Common myeloid progenitor, CD34-positive (primary cell): ENCODE measurements around the gene TEN1.
A peak's percentile ranks its signal among the peaks of the same experiment; 100 is the strongest.
"Not testable (repeated sequence)": the region's sequence is repeated elsewhere in the genome, so short reads cannot be mapped to it uniquely, and the experiment has no call there.

Experiments used
- CTCF ChIA-PET: fragments of 350-600 bp; sonication (Branson Sonifier 250); formaldehyde crosslinking; loops from one replicate; lab custom pipeline; 2021; ENCODE audit warnings: antibody characterized with exemption; lab: Charles Lee
- POLR2A ChIA-PET: fragments of 350-600 bp; sonication (Branson Sonifier 250); formaldehyde crosslinking; loops from one replicate; lab custom pipeline; 2021; ENCODE audit warnings: antibody characterized with exemption; lab: Charles Lee
- DNase-seq, 3 donors: peaks; one replicate each; pipeline versions ENCODE4 v3.0.0 to v3.0.0-alpha.2; 2013
- H3K27ac ChIP-seq, 2 experiments: 1 replicate in 1 of 2; 2 replicates in 1 of 2; pipeline ENCODE4 v1.7.0; 2013; ENCODE audit warnings: inconsistent platforms in 2 of 2, low read length in 2 of 2, mild to moderate bottlenecking in 2 of 2, low read depth in 1 of 2, moderate library complexity in 1 of 2; ENCODE audit not compliant: severe bottlenecking in 2 of 2, insufficient read depth in 1 of 2, poor library complexity in 1 of 2
- H3K27me3 ChIP-seq, 5 experiments: replicated peaks in 2 of 5; 1 replicate in 3 of 5; 2 replicates in 2 of 5; pipeline versions ENCODE4 v1.6.1 to v1.7.0; 2013; ENCODE audit warnings: low read length in 4 of 5, mild to moderate bottlenecking in 2 of 5, moderate library complexity in 2 of 5, inconsistent platforms in 1 of 5; ENCODE audit not compliant: insufficient read depth in 5 of 5, control insufficient read depth in 4 of 5
- H3K36me3 ChIP-seq, 4 experiments: 1 replicate in 2 of 4; 2 replicates in 2 of 4; pipeline versions ENCODE4 v1.6.1 to v1.7.0; 2013; ENCODE audit warnings: low read length in 3 of 4, control low read depth in 1 of 4, mild to moderate bottlenecking in 1 of 4; ENCODE audit not compliant: control insufficient read depth in 4 of 4, insufficient read depth in 4 of 4
- H3K4me1 ChIP-seq, 4 experiments: 1 replicate in 3 of 4; 2 replicates in 1 of 4; pipeline versions ENCODE4 v1.6.1 to v1.7.1; 2013; ENCODE audit warnings: low read length in 3 of 4, mild to moderate bottlenecking in 3 of 4, control low read depth in 1 of 4, inconsistent platforms in 1 of 4, moderate library complexity in 1 of 4; ENCODE audit not compliant: control insufficient read depth in 4 of 4, insufficient read depth in 4 of 4; ENCODE audit errors: control extremely low read depth in 1 of 4
- H3K4me3 ChIP-seq, 7 experiments: 1 replicate in 4 of 7; 2 replicates in 3 of 7; pipeline versions ENCODE4 v1.5.1 to v1.7.0; 2013; ENCODE audit warnings: mild to moderate bottlenecking in 7 of 7, low read length in 6 of 7, moderate library complexity in 6 of 7, inconsistent platforms in 2 of 7, low read depth in 2 of 7, control low read depth in 1 of 7; ENCODE audit not compliant: insufficient read depth in 4 of 7, control insufficient read depth in 1 of 7; ENCODE audit errors: extremely low read depth in 1 of 7
- H3K9me3 ChIP-seq, 5 experiments: 1 replicate in 4 of 5; 2 replicates in 1 of 5; pipeline versions ENCODE4 v1.6.1 to v1.7.1; 2013; ENCODE audit warnings: low read length in 4 of 5, mild to moderate bottlenecking in 2 of 5, inconsistent platforms in 1 of 5, low read depth in 1 of 5, moderate library complexity in 1 of 5; ENCODE audit not compliant: control insufficient read depth in 4 of 5, insufficient read depth in 2 of 5; ENCODE audit errors: control extremely low read depth in 1 of 5
- WGBS: methylation state at CpG from one replicate; pipeline ENCODE4 v1.1.5; 2013; ENCODE audit not compliant: insufficient coverage; 5-methylcytosine and 5-hydroxymethylcytosine counted together

The TEN1 gene

GRCh38 chr17:75959051-75959838 is 19.8 kb upstream of the TEN1 start:
- H3K4me3 ChIP-seq, result no peak overlapping the region
- 92% methylated on average over 6 of the region's 8 CpGs for WGBS
- peaks cover 0 to 3% (median 0%) of the 10 kb centered on the region in 4 experiments for H3K4me1 ChIP-seq
- no peak for DNase-seq
- H3K9me3 ChIP-seq, result no peaks in the 10 kb centered on the region
- peaks cover 9 to 22% (median 18%) of the 10 kb centered on the region in 4 experiments for H3K36me3 ChIP-seq
- CTCF ChIA-PET, result interaction anchor here (1.0 to 1.4 kb wide), 5 partner anchors 9 to 46 kb away, joined by 3 to 4 read pairs (median 4); no protein-coding TSS in a partner anchor
- no peak overlapping the region for H3K27ac ChIP-seq
- no peaks in the 10 kb centered on the region for H3K27me3 ChIP-seq
- POLR2A ChIA-PET, result no interaction called here

GRCh38 chr17:75959839-75960511 is 19.1 kb upstream of the TEN1 start:
- Histone ChIP-seq H3K9me3 (no peaks in the 10 kb centered on the region), H3K4me3 (no peak overlapping the region), H3K36me3 (peaks cover 9 to 22% (median 15%) of the 10 kb centered on the region in 4 experiments), H3K27ac (no peak overlapping the region), H3K4me1 (peaks cover 0 to 3% (median 0%) of the 10 kb centered on the region in 4 experiments), H3K27me3 (no peaks in the 10 kb centered on the region)
- ChIA-PET CTCF (interaction anchor here (1.0 to 1.4 kb wide), 5 partner anchors 9 to 45 kb away, joined by 3 to 4 read pairs (median 4); no protein-coding TSS in a partner anchor), POLR2A (no interaction called here)
- 97% methylated on average over 9 of the region's 11 CpGs for WGBS
- no peak for DNase-seq

GRCh38 chr17:75965468-75965867 is 13.6 kb upstream of the TEN1 start:
- Histone ChIP-seq H3K27me3 (no peaks in the 10 kb centered on the region), H3K27ac (peak overlapping the region in 1 of 2 experiments; percentile 19), H3K9me3 (no peaks in the 10 kb centered on the region), H3K36me3 (peaks cover 0 to 8% (median 3%) of the 10 kb centered on the region in 4 experiments), H3K4me1 (peaks cover 0 to 5% (median 2%) of the 10 kb centered on the region in 4 experiments), H3K4me3 (no peak overlapping the region)
- WGBS, result 96% methylated on average over 5 of the region's 6 CpGs
- POLR2A ChIA-PET, result interaction anchor here (0.7 kb wide), 1 partner anchor 10 kb away, joined by 3 read pairs; no protein-coding TSS in a partner anchor
- no peak for DNase-seq
- CTCF ChIA-PET, result interaction anchor here (1.2 to 1.6 kb wide), 2 partner anchors 11 to 12 kb away, joined by 3 to 4 read pairs; no protein-coding TSS in a partner anchor

GRCh38 chr17:75969044-75969443 is 10.0 kb upstream of the TEN1 start:
- POLR2A ChIA-PET, H3K27me3 ChIP-seq, H3K4me3 ChIP-seq, H3K9me3 ChIP-seq, H3K4me1 ChIP-seq, DNase-seq, H3K27ac ChIP-seq: not testable (repeated sequence)
- 100% methylated on average over 2 of the region's 10 CpGs for WGBS
- CTCF ChIA-PET, result interaction anchor here (1.2 to 1.4 kb wide), 2 partner anchors 10 to 42 kb away, joined by 3 to 4 read pairs; partner anchors contain the start of genes ACOX1 and TEN1
- peaks cover 2 to 16% (median 13%) of the 10 kb centered on the region in 4 experiments for H3K36me3 ChIP-seq

GRCh38 chr17:75970011-75970523 is 9.0 kb upstream of the TEN1 start:
- Histone ChIP-seq H3K9me3 (no peaks in the 10 kb centered on the region), H3K27ac (no peak overlapping the region), H3K36me3 (peaks cover 5 to 16% (median 13%) of the 10 kb centered on the region in 4 experiments), H3K4me3 (no peak overlapping the region), H3K4me1 (peaks cover 0 to 5% (median 0%) of the 10 kb centered on the region in 4 experiments), H3K27me3 (no peaks in the 10 kb centered on the region)
- 53% methylated on average over 2 of the region's 4 CpGs for WGBS
- POLR2A ChIA-PET, result interaction anchor here (0.5 kb wide), 1 partner anchor 646 kb away, joined by 3 read pairs; no protein-coding TSS in a partner anchor
- CTCF ChIA-PET, result interaction anchor here (1.4 to 1.5 kb wide), 2 partner anchors 38 to 41 kb away, joined by 3 read pairs; no protein-coding TSS in a partner anchor
- DNase-seq, result peak in 1 of 3 donors; percentile 23

- no peak overlapping the region for H3K27ac ChIP-seq
- H3K9me3 ChIP-seq, result no peaks in the 10 kb centered on the region
- CTCF ChIA-PET, result interaction anchor here (1.4 to 1.5 kb wide), 2 partner anchors 38 to 41 kb away, joined by 3 read pairs; no protein-coding TSS in a partner anchor
- DNase-seq, result no peak
- H3K27me3 ChIP-seq, result no peaks in the 10 kb centered on the region
- peaks cover 0 to 5% (median 0%) of the 10 kb centered on the region in 4 experiments for H3K4me1 ChIP-seq
- POLR2A ChIA-PET, result interaction anchor here (0.5 kb wide), 1 partner anchor 647 kb away, joined by 3 read pairs; no protein-coding TSS in a partner anchor
- no peak overlapping the region for H3K4me3 ChIP-seq
- peaks cover 5 to 16% (median 12%) of the 10 kb centered on the region in 4 experiments for H3K36me3 ChIP-seq
- 100% methylated on average over 1 of the region's 7 CpGs for WGBS
These were observed 8.4 kb upstream of the TEN1 start for GRCh38 chr17:75970626-75971025.
